ENCODE measurements around the gene NET1.

GRCh38 chr10:5441106-5441505 lies 28.7 kb downstream of the NET1 start:
- TF ChIP-seq CTCF (IDR thresholded peaks at IDR 0.05) (no peak), POLR2A (IDR thresholded peaks at IDR 0.05; ENCODE audit: low read depth) (no peak), EP300 (IDR thresholded peaks at IDR 0.05) (no peak)

All from esophagus muscularis mucosa (tissue), 4 donors.